Uterus (tissue), 4 donors: ENCODE results near the gene IRF9. TPM values are rescaled to one million over a fixed set of nuclear protein-coding genes. Genes with fewer than 3 reads are reported as not detected.

ENCODE experiments used
- DNase-seq, 2 donors: peaks; one replicate each; pipeline ENCODE4 v3.0.0-alpha.2; 2019 to 2020
- H3K27ac ChIP-seq, 2 donors: fragments of 200-600 bp; sonication (generic); 1 replicate in 1 of 2; 2 replicates in 1 of 2; pipeline ENCODE4 v1.5.1; 2016 to 2018
- H3K27me3 ChIP-seq, 2 donors: fragments of 200-600 bp; sonication (generic); one replicate each; pipeline ENCODE4 v1.5.1; 2018 to 2019; ENCODE audit warnings: control low read depth in 1 of 2
- H3K36me3 ChIP-seq, 2 donors: fragments of 200-600 bp; sonication (generic); one replicate each; pipeline ENCODE4 v1.5.1; 2019; ENCODE audit warnings: control low read depth in 1 of 2
- H3K4me1 ChIP-seq, 2 donors: fragments of 200-600 bp; sonication (generic); one replicate each; pipeline ENCODE4 v1.5.1; 2018 to 2019; ENCODE audit warnings: control low read depth in 1 of 2
- H3K4me3 ChIP-seq, 2 donors: fragments of 200-600 bp; sonication (generic); 1 replicate in 1 of 2; 2 replicates in 1 of 2; pipeline ENCODE4 v1.5.1; 2018 to 2019; ENCODE audit warnings: mild to moderate bottlenecking in 1 of 2
- H3K9me3 ChIP-seq, 2 donors: fragments of 200-600 bp; sonication (generic); one replicate each; pipeline ENCODE4 v1.5.1; 2019; ENCODE audit warnings: control low read depth in 1 of 2
- POLR2A ChIP-seq, 2 donors: fragments of 450-650 bp; IDR thresholded peaks; one replicate each; pipeline ENCODE4 v1.6.1; 2016; ENCODE audit warnings: antibody characterized with exemption in 2 of 2, mild to moderate bottlenecking in 1 of 2, moderate library complexity in 1 of 2
- intact Hi-C: fragments of 100-400 bp; cut with DNase I; formaldehyde crosslinking; loops from one replicate; pipeline ENCODE4 v1.15.1; 2023; ENCODE audit warnings: low total_unique reads
- total RNA-seq, 4 donors: library from RNA; depleted of rRNA in 3 of 4; stranded (reverse); fragments of >200 nt in 3 of 4; gene quantifications; one replicate each; pipeline versions ENCODE4 v1.1.0 to v1.2.4, GENCODE V29; 2014 to 2023
- TF ChIP-seq, protein P1 (sequence below), 4 experiments: fragments of 200-600 bp in 2 of 4; fragments of 450-650 bp in 2 of 4; sonication (generic) in 2 of 4; IDR thresholded peaks; one replicate each; pipeline ENCODE4 v1.5.1; 2016 to 2019; ENCODE audit warnings: antibody characterized with exemption in 4 of 4, mild to moderate bottlenecking in 2 of 4, moderate library complexity in 1 of 4
- donor health status: DM: yes; HTN: yes; CAD: no.

Gene IRF9
- total RNA-seq, 4 donors from 2014 or later: 33.2 to 205 (median 67.2) TPM

DNA sequence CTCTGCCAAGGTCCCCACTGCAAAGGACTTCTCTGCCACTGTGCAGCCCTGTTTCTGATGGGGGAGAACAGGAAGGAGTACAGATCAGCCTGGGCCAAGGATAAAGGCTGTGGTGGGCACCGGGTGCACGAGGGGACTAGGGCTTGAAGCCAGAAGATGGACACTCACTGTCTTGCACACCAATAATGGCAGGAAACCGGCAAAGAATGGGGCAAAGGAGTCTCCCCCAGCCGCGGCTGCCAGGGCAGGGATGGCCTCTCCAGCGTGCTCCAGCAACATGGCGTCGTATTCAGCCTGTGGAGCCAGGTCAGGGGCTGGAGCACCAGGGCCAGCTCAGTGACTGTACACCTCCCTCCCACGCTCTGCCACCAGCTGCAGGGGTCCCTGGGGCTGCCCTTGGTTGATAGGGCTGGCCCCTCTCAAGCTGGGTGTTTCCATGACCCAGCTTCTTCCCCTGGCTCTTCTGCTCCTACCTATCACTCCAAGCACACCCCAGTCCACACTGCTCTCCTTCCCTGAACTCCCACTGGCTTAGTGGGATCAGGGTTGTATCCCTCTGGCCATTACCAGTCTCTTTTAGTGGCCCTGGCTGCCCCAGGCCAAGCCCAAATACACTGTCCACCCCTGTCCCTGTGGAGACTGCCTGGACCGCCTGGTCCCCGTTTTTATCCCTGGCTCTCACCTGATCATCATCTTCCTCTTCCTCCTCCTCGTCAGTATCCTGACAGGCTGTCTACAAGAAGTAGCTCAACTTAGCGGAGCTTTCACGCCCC lies 21.2 kb downstream of the IRF9 start:
- Histone ChIP-seq H3K4me1 (no peaks in the 10 kb centered on the region), H3K27ac (no peak overlapping the region), H3K4me3 (no peak overlapping the region), H3K36me3 (no peaks in the 10 kb centered on the region), H3K27me3 (no peaks in the 10 kb centered on the region), H3K9me3 (no peaks in the 10 kb centered on the region)
- DNase-seq: no peak
- TF ChIP-seq, protein P1, sequence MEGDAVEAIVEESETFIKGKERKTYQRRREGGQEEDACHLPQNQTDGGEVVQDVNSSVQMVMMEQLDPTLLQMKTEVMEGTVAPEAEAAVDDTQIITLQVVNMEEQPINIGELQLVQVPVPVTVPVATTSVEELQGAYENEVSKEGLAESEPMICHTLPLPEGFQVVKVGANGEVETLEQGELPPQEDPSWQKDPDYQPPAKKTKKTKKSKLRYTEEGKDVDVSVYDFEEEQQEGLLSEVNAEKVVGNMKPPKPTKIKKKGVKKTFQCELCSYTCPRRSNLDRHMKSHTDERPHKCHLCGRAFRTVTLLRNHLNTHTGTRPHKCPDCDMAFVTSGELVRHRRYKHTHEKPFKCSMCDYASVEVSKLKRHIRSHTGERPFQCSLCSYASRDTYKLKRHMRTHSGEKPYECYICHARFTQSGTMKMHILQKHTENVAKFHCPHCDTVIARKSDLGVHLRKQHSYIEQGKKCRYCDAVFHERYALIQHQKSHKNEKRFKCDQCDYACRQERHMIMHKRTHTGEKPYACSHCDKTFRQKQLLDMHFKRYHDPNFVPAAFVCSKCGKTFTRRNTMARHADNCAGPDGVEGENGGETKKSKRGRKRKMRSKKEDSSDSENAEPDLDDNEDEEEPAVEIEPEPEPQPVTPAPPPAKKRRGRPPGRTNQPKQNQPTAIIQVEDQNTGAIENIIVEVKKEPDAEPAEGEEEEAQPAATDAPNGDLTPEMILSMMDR (IDR thresholded peaks at IDR 0.05): no peak
- no peak for TF ChIP-seq POLR2A (IDR thresholded peaks at IDR 0.05)
- intact Hi-C loops: no loop called here

DNA sequence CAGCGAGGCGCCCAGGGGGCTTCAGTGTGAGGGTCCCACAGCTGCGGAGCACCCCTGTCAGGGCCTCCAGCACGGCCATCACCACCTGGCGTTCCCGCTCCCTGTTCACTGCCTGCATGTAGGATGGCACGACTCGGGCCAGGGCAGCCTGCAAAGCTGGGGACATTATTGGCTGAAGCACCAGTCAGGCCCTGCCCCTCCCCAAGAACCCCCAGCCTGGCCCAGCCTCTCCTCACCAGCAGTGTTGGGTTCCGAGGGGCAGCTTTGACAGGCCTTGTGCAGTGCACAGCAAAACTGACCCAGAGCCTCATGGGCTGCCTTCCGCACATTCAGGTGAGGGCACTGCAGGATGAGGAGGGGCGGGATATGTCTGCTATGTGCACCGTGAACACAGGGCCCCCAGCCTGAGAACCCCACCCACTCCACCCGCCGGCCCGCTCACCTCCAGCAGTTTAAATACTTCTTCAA lies 22.0 kb downstream of the IRF9 start:
- no peaks in the 10 kb centered on the region for H3K4me1 ChIP-seq
- TF ChIP-seq, protein P1 (IDR thresholded peaks at IDR 0.05): no peak
- no peak for TF ChIP-seq POLR2A (IDR thresholded peaks at IDR 0.05)
- H3K36me3 ChIP-seq: no peaks in the 10 kb centered on the region
- H3K9me3 ChIP-seq: no peaks in the 10 kb centered on the region
- H3K27ac ChIP-seq: no peak overlapping the region
- H3K27me3 ChIP-seq: no peaks in the 10 kb centered on the region
- intact Hi-C loops: no loop called here
- no peak for DNase-seq
- H3K4me3 ChIP-seq: no peak overlapping the region

GRCh38 chr14:24184104-24184970 lies 23.3 kb downstream of the IRF9 start:
- Histone ChIP-seq H3K27me3 (no peaks in the 10 kb centered on the region), H3K27ac (no peak overlapping the region), H3K4me3 (no peak overlapping the region), H3K9me3 (no peaks in the 10 kb centered on the region), H3K36me3 (no peaks in the 10 kb centered on the region), H3K4me1 (no peaks in the 10 kb centered on the region)
- no peak for DNase-seq
- intact Hi-C loops: no loop called here
- TF ChIP-seq POLR2A (IDR thresholded peaks at IDR 0.05): no peak
- TF ChIP-seq, protein P1 (IDR thresholded peaks at IDR 0.05): no peak

- no peak for DNase-seq
These were observed 24.0 kb downstream of the IRF9 start for GRCh38 chr14:24185026-24185425.

More at GRCh38 chr14:24185026-24185425, 24.0 kb downstream of the IRF9 start:
- Histone ChIP-seq H3K27ac (no peak overlapping the region), H3K27me3 (no peaks in the 10 kb centered on the region), H3K4me1 (no peaks in the 10 kb centered on the region), H3K36me3 (no peaks in the 10 kb centered on the region), H3K4me3 (no peak overlapping the region), H3K9me3 (no peaks in the 10 kb centered on the region)
- intact Hi-C loops: no loop called here
- no peak for TF ChIP-seq POLR2A (IDR thresholded peaks at IDR 0.05)
- TF ChIP-seq, protein P1 (IDR thresholded peaks at IDR 0.05): no peak
